Activated T-cell treated with anti-CD3 and anti-CD28 coated beads for 48 hours (primary cell): Measurements from ENCODE around the gene RASAL2.
"Not testable (repeated sequence)": the region's sequence is repeated elsewhere in the genome, so short reads cannot be mapped to it uniquely, and the experiment has no call there.

ENCODE experiments used
- DNase-seq: peaks from one replicate; pipeline ENCODE4 v3.0.0-alpha.2; 2020; ENCODE audit warnings: low read depth

The RASAL2 gene

DNA sequence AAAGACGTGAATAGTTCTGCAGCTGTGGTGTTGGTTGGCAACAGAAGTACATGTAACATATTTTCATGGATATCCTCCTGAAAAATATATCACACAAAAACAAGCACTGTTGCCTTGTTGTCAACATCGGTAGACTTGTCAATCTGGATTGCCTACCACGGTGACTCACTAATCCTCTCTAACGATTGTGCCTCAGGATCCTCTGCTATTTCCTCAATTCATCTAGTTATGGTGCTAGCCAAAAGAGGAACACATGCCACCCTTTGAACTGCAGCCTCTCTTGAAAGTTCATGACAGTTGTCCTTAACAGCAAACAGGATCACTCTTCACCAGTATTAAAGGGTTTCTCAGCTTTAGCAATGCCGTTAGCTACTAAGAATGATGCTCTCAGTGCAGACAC, 25.7 kb downstream of the RASAL2 start:
- no peak for DNase-seq

DNA sequence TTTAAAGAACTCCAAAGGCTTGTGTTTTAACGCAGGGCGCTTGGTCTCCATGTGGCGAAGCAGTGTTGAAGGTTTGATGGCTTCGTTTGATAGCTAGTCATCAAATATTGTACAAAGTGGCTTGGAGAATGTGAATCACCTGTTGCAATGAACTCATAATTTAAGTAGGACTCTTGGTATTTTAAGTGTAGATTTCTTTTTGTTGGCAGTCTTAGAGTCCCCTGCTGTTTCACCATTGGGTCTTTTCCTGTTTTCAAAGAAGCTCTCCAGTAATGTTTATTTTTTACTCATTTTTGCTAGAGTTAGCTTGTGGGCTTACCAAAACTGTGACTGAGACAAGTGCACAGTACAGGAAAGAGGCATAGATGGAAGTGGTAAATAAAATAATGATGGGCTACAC, 26.2 kb downstream of the RASAL2 start:
- DNase-seq = no peak

DNA sequence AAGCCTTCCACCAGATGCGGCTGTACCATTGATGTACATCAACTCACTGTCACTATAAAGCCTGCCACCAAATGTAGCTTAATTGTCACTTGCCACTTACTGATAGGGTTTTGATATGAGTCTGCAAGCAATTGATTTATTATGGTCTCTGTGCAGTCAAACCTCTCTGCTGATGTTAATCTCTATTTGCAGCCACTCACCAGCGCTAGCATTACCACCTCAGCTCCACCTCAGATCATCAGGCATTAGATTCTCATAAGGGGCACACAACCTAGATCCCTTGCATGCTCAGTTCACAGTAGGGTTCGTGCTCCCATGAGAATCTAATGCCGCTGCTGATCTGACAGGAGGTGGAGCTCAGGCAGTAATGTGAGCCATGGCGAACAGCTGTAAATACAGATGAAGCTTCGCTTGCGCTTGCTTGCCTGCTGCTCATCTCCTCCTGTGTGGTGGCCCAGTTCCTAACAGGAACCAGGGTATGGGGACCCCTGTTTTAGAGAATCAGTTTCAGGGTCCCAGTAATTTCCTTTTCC, 26.7 kb downstream of the RASAL2 start:
- DNase-seq = not testable (repeated sequence)

DNA sequence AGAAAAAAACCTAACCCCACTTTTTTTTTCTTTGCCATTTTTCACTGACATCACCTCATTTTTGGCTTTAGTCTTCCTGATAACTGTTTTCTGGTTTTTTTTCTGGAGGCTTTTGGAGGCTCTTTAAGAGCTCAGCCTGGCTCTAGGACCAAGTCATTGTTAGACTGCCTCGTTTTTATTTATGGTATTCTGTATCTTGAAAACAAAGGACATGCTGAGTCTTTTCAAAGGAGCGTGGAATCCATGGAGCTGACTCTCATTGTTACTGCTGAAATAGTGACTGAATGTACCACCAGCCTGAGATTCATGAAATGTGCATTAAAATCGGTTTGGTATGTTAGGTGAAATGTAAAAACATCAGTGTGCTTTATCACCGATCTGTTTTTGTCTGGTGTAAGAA, 28.0 kb downstream of the RASAL2 start:
- no peak for DNase-seq

DNA sequence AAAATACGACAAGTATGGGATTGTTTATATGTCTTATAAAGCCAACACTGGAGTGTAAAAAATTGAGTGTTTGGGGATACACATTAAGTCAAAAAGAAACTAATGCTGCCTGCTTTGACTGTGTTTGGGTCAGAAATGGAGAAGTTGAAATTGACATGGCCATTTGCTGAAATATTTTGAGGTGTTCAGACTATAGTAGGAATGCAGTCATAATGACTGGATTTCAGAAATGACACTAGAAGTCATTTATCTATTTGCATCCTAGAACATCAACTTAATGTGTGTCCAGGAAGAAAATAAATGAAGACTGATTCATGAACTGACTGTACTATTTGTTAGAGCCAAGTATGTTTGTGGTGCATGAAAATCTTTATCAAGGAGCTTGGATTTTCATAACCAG, 28.4 kb downstream of the RASAL2 start:
- no peak for DNase-seq

DNA sequence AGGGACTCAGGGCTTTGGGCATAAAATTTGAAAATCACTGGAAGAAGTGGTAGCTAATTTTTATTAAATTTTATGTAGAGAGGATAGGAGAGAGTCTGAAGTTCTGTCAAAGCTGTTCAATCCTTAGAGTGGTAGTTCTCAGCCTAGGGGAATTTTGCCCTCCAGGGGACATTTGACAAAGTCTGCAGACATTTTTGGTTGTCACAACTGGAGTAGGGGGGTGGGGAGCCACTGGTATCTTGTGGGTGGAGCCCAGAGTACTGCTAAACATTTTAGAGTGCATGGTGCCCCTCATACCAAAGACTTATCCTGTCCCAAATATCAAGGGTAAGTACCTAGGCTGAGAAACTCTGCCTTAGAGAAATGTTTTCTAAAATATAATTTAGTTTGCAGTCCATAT, 30.2 kb downstream of the RASAL2 start:
- no peak for DNase-seq

DNA sequence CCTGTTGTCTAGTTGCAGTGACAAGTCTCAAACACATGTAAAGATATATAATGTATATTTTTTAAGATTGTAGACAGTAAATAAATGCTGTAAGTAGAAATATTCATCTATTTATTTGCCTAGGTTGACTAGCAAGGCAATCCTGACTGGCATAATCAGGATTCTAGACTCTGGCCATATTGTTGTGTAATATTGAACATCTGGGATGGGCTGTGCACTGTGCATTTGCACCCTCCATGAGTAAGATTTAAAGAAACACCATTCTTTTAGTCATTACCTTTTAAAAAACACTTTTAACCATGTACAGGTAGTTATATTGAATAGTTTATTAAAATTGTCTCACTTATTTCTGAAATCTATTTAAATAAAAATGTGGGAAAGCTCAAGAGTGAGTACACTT, 32.4 kb downstream of the RASAL2 start:
- DNase-seq = no peak

DNA sequence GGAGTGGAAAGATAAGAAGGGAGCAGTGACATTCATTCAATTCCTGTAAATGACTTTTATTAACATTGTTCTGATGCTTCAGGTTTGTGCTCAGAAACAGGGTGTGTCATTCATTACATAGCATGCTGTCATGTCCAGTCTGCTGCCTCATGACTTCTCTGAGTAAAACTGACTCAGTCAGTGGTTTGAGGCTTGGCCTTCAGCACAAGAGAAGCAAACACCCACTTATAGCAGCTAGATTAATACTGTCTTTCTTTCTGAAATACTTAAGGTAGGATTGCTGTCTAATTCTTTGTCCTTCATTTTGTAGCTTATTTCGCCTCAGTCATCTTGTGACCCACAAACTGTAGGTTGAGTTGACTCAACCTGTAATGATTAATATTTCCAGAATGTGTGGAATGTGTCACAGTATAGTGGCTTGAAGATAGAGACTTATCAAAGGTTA, 32.9 kb downstream of the RASAL2 start:
- DNase-seq = no peak

DNA sequence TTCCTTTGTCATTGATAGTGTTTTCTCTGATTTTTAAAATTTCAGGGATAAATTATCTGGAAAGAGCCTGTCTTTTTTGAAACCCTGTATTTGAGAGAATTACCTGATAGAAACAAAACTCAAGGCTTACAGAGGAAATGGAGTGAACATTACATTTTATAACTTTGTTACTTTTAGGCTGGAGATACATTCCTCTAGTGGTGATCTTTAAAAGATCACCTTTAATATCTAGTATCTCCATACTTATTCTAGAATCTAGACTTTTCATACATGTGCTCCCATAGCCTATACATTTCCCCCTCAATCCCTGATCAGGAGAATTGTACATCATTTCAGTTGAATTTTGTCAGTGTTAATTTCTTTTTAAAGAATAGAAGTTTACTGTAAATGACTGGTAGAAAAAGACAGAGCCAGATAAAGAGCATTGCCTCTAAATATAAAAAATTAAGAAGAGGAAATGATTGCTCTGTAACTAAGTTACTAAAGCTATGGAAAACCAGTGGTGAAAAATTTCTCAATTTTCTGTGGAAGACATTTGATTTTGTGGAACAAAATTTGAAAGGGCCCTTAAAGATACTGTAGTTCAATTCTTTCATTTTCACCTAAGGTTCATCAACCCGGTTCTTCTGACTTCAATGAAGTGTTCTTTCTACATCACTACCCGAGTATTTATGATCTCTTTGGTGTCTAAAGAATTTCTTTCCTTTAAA, 33.7 kb downstream of the RASAL2 start:
- no peak for DNase-seq

DNA sequence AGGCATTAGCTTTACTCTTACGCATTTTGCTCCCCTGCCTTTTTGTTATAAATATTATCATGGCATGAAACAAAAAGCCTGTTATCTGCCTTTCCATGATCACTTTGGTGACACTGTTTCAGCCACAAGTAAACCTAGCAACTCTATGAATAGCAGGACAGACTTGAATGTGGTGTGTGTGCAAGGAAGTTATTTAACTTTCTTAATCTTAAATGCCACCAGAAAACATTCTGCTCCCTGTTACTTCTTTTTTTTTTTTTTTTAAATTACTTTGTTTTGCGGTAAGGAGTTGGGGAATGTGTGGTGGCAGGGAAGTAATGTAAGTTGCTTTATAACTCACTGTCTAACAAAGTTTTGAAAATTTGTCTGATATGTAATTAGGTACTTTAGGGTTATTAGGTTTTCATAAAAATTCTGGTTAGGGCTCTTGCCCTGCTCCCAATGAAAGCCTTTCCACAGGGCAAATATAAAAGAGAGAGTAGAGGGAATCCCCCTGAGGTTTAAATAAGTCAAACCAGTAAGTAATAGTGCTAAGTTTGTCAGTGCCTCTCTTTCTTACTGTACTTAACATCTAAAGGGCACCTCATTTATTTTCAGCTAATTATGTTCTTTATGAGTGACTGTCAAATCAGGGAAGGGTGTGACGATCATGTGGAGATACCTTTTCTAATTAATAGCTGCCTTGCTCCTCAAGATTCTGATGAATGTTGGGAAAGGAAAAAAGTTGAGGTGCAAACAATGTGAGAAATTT, 39.5 kb downstream of the RASAL2 start:
- DNase-seq = no peak

DNA sequence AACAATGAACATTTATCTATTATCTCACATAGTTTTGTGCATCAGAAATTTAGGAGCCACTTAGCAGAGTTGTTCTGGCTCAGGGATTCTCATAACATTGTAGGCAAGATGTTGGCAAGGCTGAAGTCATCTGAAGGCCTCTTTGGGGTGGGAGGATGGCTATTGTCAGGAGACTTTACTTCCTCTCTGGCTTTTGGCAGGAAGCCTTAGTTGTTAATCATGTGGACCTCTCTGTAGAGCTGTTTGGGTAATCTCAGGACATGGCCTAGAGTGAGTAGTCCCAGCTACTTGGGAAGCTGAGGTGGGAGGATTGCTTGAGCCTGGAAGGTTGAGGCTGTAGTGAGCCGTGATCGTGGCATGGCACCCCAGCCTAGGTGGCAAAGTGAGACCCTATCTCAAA, 40.2 kb downstream of the RASAL2 start:
- DNase-seq = no peak

DNA sequence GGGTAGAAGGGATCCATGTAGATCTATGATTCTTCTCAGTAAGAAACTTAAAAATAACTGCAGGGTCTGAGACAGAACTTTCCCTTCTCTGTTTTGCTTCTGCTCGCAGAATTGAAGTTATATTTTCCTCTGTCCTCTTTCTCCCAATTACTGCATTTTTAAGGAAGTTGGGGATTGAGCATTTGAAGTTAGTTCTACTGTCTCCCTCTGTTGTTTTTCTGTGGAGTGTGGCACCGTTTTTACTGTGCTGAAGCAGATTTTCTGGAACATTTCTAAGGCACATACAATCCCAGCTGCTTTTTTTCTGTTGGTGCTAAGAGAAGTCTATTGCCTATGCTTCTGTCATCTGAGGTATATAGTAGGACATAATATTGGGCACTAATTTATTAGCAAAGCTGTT, 43.3 kb downstream of the RASAL2 start:
- DNase-seq = no peak

DNA sequence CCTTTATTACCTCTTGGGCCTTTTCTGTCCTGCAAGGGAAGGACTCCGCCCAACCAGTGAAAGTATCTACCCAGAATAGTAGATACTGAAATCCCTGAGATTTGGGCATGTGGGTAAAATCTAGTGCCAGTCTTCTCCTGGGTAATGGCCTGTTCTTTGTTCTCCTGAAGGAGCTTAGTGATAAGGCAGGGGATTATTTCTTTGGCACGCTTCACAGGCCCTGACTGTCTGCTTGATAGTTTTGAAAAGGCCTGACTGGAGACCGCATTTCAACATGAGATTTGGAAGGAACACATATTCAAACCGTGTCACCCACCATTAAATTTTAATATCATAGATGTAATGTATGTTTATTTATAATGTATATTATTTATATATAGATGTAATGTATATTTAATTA, 48.9 kb downstream of the RASAL2 start:
- DNase-seq = no peak

DNA sequence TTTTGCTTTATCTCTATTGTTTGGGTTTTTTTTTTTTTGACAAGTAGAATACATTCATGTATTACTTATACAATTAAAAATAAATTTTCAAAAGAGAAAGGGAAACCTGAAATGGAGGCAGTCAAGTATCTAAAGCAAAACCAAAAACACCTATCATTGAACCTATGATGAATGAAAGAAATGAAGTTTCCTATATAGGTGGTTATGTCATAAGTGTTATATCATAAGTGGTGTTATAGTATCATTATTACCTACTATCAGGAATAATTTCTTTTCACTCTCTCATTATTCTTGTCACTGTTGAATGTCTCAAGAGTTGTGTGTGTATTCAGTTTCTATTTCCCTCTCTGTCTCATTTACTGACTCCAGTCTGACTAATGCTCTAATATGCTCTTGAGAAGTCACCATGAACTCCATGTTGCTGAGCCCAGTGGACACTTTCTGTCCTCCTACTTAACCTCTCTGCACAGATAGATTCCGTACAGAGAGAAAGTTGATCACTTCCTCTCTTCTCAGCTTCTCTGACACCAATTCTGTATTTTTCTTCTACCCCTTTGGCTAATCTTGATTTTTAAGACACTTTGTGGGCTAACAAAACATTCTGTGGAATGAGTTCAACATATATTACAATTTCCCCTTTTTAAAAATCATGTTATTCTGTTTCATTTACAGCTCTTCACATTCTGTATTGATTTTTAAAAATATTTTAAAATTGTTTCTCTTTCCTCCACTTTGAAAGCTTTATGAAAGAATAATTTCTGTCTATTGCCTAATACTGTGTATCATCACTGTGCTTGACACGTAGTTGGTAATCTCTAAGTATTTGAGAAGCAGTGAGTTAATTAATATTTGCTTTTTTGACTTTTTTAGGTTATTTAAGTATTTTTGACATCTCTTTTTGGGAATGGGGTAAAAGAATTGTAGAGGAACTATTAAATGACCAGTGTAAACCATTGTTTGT, 50.1 kb downstream of the RASAL2 start:
- DNase-seq = no peak

DNA sequence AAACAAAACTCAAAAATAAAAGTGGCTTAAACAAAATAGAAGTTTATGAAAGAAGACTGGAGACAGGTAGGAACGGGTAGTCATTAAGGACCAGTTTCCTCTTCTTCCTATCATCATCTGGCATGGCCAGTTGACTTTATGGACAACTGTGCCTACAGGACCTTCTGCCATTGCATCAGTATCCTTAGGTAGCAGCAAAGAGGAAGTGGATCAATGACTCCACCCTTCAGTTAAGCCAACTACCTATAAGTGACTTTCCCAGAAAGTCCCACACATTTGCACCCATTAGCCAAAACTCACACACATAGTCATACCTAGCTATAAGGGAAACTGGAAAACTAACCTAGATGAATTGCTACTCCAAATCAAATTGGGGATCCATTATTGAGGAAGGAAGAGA, 51.7 kb downstream of the RASAL2 start:
- no peak for DNase-seq

DNA sequence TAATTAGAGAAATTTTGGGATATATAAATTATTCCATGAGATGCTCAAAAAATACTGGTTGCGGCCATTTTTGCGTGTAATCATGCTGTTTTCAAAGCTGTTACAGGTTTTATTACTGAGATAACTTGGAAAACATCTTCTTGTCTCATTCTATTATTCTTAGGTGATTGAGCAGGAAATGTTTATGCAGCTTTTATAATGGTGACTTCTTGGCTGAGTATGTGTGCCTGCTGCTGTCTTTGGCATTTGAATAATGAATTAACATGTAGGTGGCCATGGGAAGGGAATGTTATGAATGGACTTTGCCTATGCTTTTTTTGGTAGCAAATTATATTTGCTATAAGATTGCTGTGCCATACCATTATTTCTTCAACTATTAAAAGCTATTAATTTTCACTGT, 52.5 kb downstream of the RASAL2 start:
- DNase-seq = no peak

DNA sequence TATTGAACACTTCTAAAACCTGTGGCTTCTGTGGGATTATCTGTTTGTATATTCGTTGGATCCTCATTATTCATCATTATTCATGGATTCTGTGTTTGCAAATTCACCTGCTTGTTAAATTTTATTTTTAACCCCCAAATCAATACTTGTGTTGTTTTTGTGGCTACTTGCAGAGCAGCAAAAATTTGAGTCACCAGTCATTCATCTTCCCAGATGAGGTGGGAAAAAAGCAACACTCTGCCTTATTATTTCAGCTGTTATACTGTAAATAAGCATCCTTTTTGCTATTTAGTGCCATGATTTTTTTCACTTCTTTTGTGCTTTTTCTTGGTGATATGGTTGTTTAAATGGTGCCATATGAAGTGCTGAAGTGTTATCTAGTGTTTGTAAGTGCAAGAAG, 56.7 kb downstream of the RASAL2 start:
- no peak for DNase-seq

DNA sequence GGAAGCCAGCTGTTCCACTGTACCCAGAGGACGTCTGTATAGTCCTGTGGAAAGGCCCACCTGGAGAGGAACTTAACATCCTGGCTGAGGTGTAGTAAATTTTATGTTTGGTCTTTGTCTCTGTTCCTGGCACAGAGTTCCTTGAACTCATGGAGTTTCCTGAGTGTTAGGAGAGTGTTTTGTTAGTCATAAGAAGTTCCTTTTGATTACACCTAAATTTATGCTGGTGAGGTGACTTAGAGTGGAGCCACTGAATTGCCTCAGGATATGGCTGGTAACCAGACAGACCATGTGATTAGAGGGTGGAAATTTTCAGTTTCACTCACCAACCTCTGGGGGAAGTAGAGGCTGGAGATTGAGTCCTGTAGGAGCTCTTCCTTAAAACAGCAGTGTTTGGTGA, 57.9 kb downstream of the RASAL2 start:
- DNase-seq = no peak

DNA sequence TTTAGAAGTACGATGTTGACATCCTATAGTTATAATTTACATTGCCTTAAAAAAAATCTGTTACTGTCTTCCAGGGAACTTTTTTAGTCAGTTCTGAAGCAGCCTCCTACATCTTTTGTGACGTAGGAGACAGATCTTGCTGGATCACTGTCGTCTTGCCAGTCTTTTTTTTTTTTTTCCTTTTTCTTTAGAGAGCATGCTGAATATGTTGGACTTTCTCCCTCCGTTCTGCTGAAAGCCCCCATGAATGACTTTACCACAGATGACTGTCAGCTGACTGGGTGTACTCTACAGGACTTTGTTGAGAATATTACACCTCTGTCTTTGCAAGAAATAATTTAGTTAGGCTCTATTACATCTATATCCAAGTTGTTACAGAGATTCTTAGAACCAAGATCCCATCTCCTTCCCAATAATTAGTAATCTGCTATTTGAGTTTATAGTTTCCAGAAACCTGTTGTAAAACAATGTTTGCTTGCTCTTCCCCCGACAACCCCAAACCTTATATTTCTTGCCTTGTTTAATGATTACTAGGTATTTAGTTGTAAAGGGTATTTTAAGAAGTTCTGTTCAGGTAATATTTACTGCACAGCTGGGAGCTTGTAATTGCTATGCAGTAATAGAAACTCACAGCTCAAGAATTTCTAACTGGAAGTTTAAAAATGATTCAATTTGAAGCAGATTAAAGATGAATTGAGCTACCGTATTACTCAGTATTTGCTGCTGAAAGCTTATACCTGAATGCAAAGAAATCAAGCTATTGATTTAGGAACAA, 61.8 kb downstream of the RASAL2 start:
- no peak for DNase-seq

DNA sequence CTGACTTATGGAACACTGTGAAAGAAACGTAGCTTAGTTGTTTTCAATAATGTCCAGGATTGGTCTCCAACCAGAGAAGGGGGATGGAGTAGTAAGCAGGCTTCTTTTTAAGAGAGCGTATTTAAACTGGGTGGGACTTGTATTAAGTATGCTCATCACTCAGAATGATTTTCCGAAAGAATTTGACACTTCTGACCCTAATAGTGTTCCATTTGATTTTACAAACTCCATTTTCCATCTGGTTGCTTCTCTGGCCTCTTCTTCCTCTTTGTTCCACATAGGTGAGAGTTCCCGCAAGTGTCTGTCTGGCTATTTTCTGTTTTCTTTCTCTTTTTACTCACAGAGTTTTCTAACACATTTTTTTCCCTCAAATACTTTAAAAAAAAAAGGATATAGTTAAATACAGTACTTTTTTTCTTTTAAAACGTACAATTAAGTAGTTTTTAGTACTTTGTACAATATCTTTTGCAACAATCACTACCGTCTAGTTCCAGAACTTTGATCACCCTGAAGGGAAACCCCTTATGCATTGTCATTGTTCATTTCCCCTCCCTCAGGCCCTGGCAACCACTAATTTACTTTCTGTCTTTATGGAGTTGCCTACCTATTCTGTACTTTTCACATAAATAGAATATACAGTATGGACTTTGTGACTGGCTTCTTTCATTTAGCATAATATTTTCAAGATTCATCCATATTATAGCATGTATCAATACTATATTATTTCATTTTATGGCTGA, 67.0 kb downstream of the RASAL2 start:
- no peak for DNase-seq

DNA sequence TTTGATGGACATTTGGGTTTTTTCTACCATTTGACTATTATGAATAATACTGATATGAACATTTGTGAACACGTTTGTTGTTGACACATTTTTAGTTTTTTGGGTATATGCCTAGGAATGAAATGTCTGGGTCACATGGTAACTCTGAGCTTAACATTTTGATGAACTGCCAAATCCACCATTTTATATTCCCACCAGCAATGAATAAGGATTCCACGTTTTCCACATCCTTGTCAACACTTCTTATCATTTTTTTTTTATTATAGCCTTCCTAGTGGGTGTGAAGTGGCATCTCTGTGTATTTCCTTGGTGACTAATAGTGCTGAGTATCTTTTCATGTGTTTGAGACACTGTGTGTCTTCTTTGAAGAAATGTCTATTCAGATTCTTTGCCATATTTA, 67.6 kb downstream of the RASAL2 start:
- DNase-seq = no peak
